ENCODE data around the gene RBM24.

Gene RBM24

DNA sequence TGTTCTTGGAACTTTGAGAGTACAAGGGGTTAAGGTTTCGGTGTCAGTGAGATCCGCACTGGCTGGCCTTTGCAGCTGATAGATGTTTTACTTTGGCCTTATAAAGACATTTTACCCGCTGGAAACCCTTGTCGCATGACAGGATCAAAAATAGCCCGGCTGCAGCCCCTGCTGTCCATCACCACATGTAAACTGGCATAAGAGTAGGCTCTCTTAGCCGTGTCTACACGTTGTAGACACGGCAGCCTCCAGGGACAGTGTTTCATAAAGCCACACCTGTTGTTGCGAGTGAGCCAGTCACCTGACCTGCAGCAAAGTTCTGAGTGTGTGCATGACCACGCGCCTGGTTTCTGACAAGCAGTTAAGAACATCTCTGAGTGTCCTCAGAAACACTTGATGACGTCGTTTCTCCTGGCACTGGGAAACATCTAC lies 8.5 kb downstream of the RBM24 start:
- Histone ChIP-seq H3K27ac (ENCODE audit: extremely low read depth, low read depth, low read length) (no peak overlapping the region), H3K36me3 (ENCODE audit: control insufficient read depth in 2 of 2, insufficient read depth in 1 of 2, low read length in 2 of 2) (no peaks in the 10 kb centered on the region), H3K9me3 (ENCODE audit: control insufficient read depth, insufficient read depth, low read depth, low read length) (no peaks in the 10 kb centered on the region), H3K4me1 (ENCODE audit: control insufficient read depth, insufficient read depth, low read length) (no peaks in the 10 kb centered on the region), H3K4me3 (ENCODE audit: low read depth, low read length) (no peak overlapping the region)
- peak; percentile 55; the same call in 1 of the 2 replicates for TF ChIP-seq SCRT2 (tag by site-specific recombination; IDR thresholded peaks at IDR 0.05)
- no peak for TF ChIP-seq IKZF3 (tag by site-specific recombination; IDR thresholded peaks at IDR 0.05)
- no peak for TF ChIP-seq ZNF791 (tag by site-specific recombination; IDR thresholded peaks at IDR 0.05)
- TF ChIP-seq SP7 (tag by site-specific recombination; IDR thresholded peaks at IDR 0.05): no peak
- TF ChIP-seq SCRT1 (tag by site-specific recombination; IDR thresholded peaks at IDR 0.05; ENCODE audit: borderline replicate concordance): no peak
- no peak for TF ChIP-seq ZNF354C (tag by site-specific recombination; IDR thresholded peaks at IDR 0.05; ENCODE audit: borderline replicate concordance, low read depth)
- no peak for TF ChIP-seq EGR2 (tag by site-specific recombination; IDR thresholded peaks at IDR 0.05; ENCODE audit: low read depth)
- no peak for TF ChIP-seq ZNF157 (tag by site-specific recombination; IDR thresholded peaks at IDR 0.05)
- CTCF ChIA-PET: no interaction called here
- POLR2A ChIA-PET: no interaction called here

GRCh38 chr6:17291778-17292177 lies 10.6 kb downstream of the RBM24 start:
- TF ChIP-seq ZNF558 (tag by site-specific recombination; IDR thresholded peaks at IDR 0.05): no peak
- peak; percentile 27; the same call in 1 of the 2 replicates for TF ChIP-seq REST (tag by site-specific recombination; IDR thresholded peaks at IDR 0.05)
- Histone ChIP-seq H3K4me1 (ENCODE audit: control insufficient read depth, insufficient read depth, low read length) (no peaks in the 10 kb centered on the region), H3K27ac (ENCODE audit: extremely low read depth, low read depth, low read length) (no peak overlapping the region), H3K4me3 (ENCODE audit: low read depth, low read length) (no peak overlapping the region), H3K36me3 (ENCODE audit: control insufficient read depth in 2 of 2, insufficient read depth in 1 of 2, low read length in 2 of 2) (no peaks in the 10 kb centered on the region), H3K9me3 (ENCODE audit: control insufficient read depth, insufficient read depth, low read depth, low read length) (no peaks in the 10 kb centered on the region)
- ChIA-PET CTCF (no interaction called here), POLR2A (interaction anchor here (0.6 to 0.9 kb wide), 2 partner anchors 15 to 961 kb away, joined by 3 read pairs; no protein-coding TSS in a partner anchor)

GRCh38 chr6:17292600-17293133 lies 11.5 kb downstream of the RBM24 start:
- 0 out of 2 replicates have a peak, but pooled peaks cover 3% of the 10 kb centered on the region for H3K4me1 ChIP-seq (ENCODE audit: control insufficient read depth, insufficient read depth, low read length)
- TF ChIP-seq ZSCAN16 (tag by site-specific recombination; IDR thresholded peaks at IDR 0.05): no peak
- no peak for TF ChIP-seq ZSCAN30 (tag by site-specific recombination; IDR thresholded peaks at IDR 0.05)
- no peak overlapping the region for H3K27ac ChIP-seq (ENCODE audit: extremely low read depth, low read depth, low read length)
- CTCF ChIA-PET: no interaction called here
- POLR2A ChIA-PET: interaction anchor here (0.6 kb wide), 1 partner anchor 960 kb away, joined by 3 read pairs; no protein-coding TSS in a partner anchor
- no peak overlapping the region for H3K4me3 ChIP-seq (ENCODE audit: low read depth, low read length)
- H3K36me3 ChIP-seq (ENCODE audit: control insufficient read depth in 2 of 2, insufficient read depth in 1 of 2, low read length in 2 of 2): no peaks in the 10 kb centered on the region
- H3K9me3 ChIP-seq (ENCODE audit: control insufficient read depth, insufficient read depth, low read depth, low read length): no peaks in the 10 kb centered on the region

DNA sequence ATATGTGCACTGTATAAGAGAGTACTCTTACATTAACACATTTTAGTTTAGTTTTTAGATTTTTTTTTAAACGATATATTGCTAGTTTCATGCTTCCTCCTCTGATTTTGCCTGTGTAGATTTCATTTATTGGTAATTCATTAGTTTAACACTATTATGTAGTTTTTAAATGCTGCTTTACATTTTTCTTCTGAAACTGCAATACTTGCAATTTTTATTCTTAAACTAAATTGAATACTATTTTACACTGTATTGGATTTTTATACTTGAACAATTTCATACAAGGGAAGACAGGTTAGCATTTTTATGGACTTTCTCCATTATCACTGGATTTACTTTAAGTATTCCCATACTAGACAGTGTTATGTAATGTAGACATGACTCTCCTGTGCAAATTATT lies 12.2 kb downstream of the RBM24 start:
- Histone ChIP-seq H3K4me3 (ENCODE audit: low read depth, low read length) (no peak overlapping the region), H3K27ac (ENCODE audit: extremely low read depth, low read depth, low read length) (no peak overlapping the region), H3K4me1 (ENCODE audit: control insufficient read depth, insufficient read depth, low read length) (0 out of 2 replicates have a peak, but pooled peaks cover 3% of the 10 kb centered on the region), H3K36me3 (ENCODE audit: control insufficient read depth in 2 of 2, insufficient read depth in 1 of 2, low read length in 2 of 2) (no peaks in the 10 kb centered on the region), H3K9me3 (ENCODE audit: control insufficient read depth, insufficient read depth, low read depth, low read length) (no peaks in the 10 kb centered on the region)
- POLR2A ChIA-PET: no interaction called here
- CTCF ChIA-PET: interaction anchor here (0.6 kb wide), 1 partner anchor 196 kb away, joined by 5 read pairs; no protein-coding TSS in a partner anchor
- TF ChIP-seq ZNF629 (tag by site-specific recombination; IDR thresholded peaks at IDR 0.05) (no peak), ZNF114 (tag by site-specific recombination; IDR thresholded peaks at IDR 0.05) (no peak), KLF7 (tag by site-specific recombination; IDR thresholded peaks at IDR 0.05; ENCODE audit: borderline replicate concordance) (no peak), ZBTB7A (tag by site-specific recombination; IDR thresholded peaks at IDR 0.05; ENCODE audit: low read depth) (no peak), GLI4 (tag by site-specific recombination; IDR thresholded peaks at IDR 0.05) (no peak), ZNF214 (tag by site-specific recombination; IDR thresholded peaks at IDR 0.05; ENCODE audit: borderline replicate concordance) (no peak), YY2 (tag by site-specific recombination; IDR thresholded peaks at IDR 0.05) (no peak), ZNF777 (tag by site-specific recombination; IDR thresholded peaks at IDR 0.05; ENCODE audit: borderline replicate concordance) (no peak), SCRT2 (tag by site-specific recombination; IDR thresholded peaks at IDR 0.05) (no peak), IKZF3 (tag by site-specific recombination; IDR thresholded peaks at IDR 0.05) (no peak), ZNF768 (tag by site-specific recombination; IDR thresholded peaks at IDR 0.05) (no peak)
- TF ChIP-seq, protein P1, sequence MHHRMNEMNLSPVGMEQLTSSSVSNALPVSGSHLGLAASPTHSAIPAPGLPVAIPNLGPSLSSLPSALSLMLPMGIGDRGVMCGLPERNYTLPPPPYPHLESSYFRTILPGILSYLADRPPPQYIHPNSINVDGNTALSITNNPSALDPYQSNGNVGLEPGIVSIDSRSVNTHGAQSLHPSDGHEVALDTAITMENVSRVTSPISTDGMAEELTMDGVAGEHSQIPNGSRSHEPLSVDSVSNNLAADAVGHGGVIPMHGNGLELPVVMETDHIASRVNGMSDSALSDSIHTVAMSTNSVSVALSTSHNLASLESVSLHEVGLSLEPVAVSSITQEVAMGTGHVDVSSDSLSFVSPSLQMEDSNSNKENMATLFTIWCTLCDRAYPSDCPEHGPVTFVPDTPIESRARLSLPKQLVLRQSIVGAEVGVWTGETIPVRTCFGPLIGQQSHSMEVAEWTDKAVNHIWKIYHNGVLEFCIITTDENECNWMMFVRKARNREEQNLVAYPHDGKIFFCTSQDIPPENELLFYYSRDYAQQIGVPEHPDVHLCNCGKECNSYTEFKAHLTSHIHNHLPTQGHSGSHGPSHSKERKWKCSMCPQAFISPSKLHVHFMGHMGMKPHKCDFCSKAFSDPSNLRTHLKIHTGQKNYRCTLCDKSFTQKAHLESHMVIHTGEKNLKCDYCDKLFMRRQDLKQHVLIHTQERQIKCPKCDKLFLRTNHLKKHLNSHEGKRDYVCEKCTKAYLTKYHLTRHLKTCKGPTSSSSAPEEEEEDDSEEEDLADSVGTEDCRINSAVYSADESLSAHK (tag by site-specific recombination; IDR thresholded peaks at IDR 0.05): no peak

Measured in HEK293 (cell line).